Calu3 (cell line): ENCODE measurements around the gene ADGRV1. TPM values are rescaled to one million over a fixed set of nuclear protein-coding genes. Genes with fewer than 3 reads are reported as not detected.

Source experiments
- BruUV-seq: library from RNA; stranded (reverse); fragments of 400-500 nt; replicated peaks from 2 replicates; lab custom pipeline; 2021; lab: Mats Ljungman, UMichigan
- CTCF ChIA-PET: fragments of 300-600 bp; sonication (Branson Sonifier 250); formaldehyde crosslinking; loops from one replicate; lab custom pipeline; 2022; ENCODE audit warnings: antibody characterized with exemption; lab: Charles Lee
- DNase-seq: peaks from one replicate; pipeline ENCODE4 v3.0.0; 2022
- H3K27ac Mint-ChIP-seq: one replicate; pipeline ENCODE4 v1.8.0; 2022; ENCODE audit warnings: mixed read lengths; ENCODE audit not compliant: unreplicated experiment
- H3K27me3 Mint-ChIP-seq: one replicate; pipeline ENCODE4 v1.8.0; 2022; ENCODE audit warnings: mixed read lengths; ENCODE audit not compliant: unreplicated experiment
- H3K36me3 Mint-ChIP-seq: one replicate; pipeline ENCODE4 v1.8.0; 2022; ENCODE audit warnings: mild to moderate bottlenecking, moderate library complexity, mixed read lengths; ENCODE audit not compliant: insufficient read depth, unreplicated experiment
- H3K4me1 Mint-ChIP-seq: one replicate; pipeline ENCODE4 v1.8.0; 2022; ENCODE audit warnings: mild to moderate bottlenecking, low read depth, mixed read lengths; ENCODE audit not compliant: unreplicated experiment
- H3K4me3 Mint-ChIP-seq: one replicate; pipeline ENCODE4 v1.8.0; 2022; ENCODE audit warnings: mild to moderate bottlenecking, low read depth, moderate library complexity, mixed read lengths; ENCODE audit not compliant: unreplicated experiment
- H3K9me3 Mint-ChIP-seq: one replicate; pipeline ENCODE4 v1.8.0; 2022; ENCODE audit warnings: low read depth, mixed read lengths; ENCODE audit not compliant: unreplicated experiment
- CTCF ChIP-seq: fragments of 200-600 bp; IDR thresholded peaks from one replicate; pipeline ENCODE4 v1.8.0; 2022; ENCODE audit warnings: antibody characterized with exemption; ENCODE audit not compliant: unreplicated experiment
- intact Hi-C: fragments of 100-400 bp; cut with micrococcal nuclease; formaldehyde crosslinking; loops from one replicate; pipeline ENCODE4 v1.10.0; 2022; ENCODE audit not compliant: unreplicated experiment
- total RNA-seq: library from RNA; stranded (reverse); gene quantifications from 2 replicates; pipeline ENCODE4 v1.2.3, GENCODE V29; 2022

Gene ADGRV1
- total RNA-seq, 1 experiment from 2014 or later: 1.8 TPM

GRCh38 chr5:91140657-91141056, 582.1 kb downstream of the ADGRV1 start:
- no peak overlapping the region for H3K4me3 Mint-ChIP-seq
- CTCF ChIA-PET: no interaction called here
- no peak for DNase-seq
- no peak for TF ChIP-seq CTCF
- peaks cover 33% of the 10 kb centered on the region for H3K4me1 Mint-ChIP-seq
- H3K27me3 Mint-ChIP-seq: no peaks in the 10 kb centered on the region
- no peaks in the 10 kb centered on the region for H3K36me3 Mint-ChIP-seq
- H3K27ac Mint-ChIP-seq: no peak overlapping the region
- no peaks in the 10 kb centered on the region for H3K9me3 Mint-ChIP-seq
- intact Hi-C loops: no loop called here
- BruUV-seq: no TSS peak

- CTCF ChIA-PET: no interaction called here
- TF ChIP-seq CTCF: no peak
- no TSS peak for BruUV-seq
- no peak overlapping the region for H3K4me3 Mint-ChIP-seq
- intact Hi-C loops: no loop called here
- no peaks in the 10 kb centered on the region for H3K9me3 Mint-ChIP-seq
- H3K4me1 Mint-ChIP-seq: peaks cover 28% of the 10 kb centered on the region
- no peak for DNase-seq
- H3K27ac Mint-ChIP-seq: no peak overlapping the region
- H3K36me3 Mint-ChIP-seq: no peaks in the 10 kb centered on the region
- H3K27me3 Mint-ChIP-seq: no peaks in the 10 kb centered on the region
Measured at GRCh38 chr5:91141642-91142041, 583.0 kb downstream of the ADGRV1 start.

- H3K4me1 Mint-ChIP-seq: peaks cover 20% of the 10 kb centered on the region
- H3K4me3 Mint-ChIP-seq: no peak overlapping the region
- no peaks in the 10 kb centered on the region for H3K9me3 Mint-ChIP-seq
- CTCF ChIA-PET: no interaction called here
- TF ChIP-seq CTCF: no peak
- no peaks in the 10 kb centered on the region for H3K36me3 Mint-ChIP-seq
- no peak for DNase-seq
- no peaks in the 10 kb centered on the region for H3K27me3 Mint-ChIP-seq
- intact Hi-C loops: no loop called here
- BruUV-seq: no TSS peak
- no peak overlapping the region for H3K27ac Mint-ChIP-seq
Measured at GRCh38 chr5:91142386-91142785, 583.8 kb downstream of the ADGRV1 start.

- no peaks in the 10 kb centered on the region for H3K27me3 Mint-ChIP-seq
- CTCF ChIA-PET: interaction anchor here (0.6 kb wide), 1 partner anchor 238 kb away, joined by 4 read pairs; no protein-coding TSS in a partner anchor
- BruUV-seq: no TSS peak
- peaks cover 16% of the 10 kb centered on the region for H3K4me1 Mint-ChIP-seq
- no peak overlapping the region for H3K27ac Mint-ChIP-seq
- TF ChIP-seq CTCF: no peak
- no peaks in the 10 kb centered on the region for H3K36me3 Mint-ChIP-seq
- H3K4me3 Mint-ChIP-seq: no peak overlapping the region
- intact Hi-C loops: no loop called here
- no peak for DNase-seq
- peaks cover 3% of the 10 kb centered on the region for H3K9me3 Mint-ChIP-seq
Measured at GRCh38 chr5:91142819-91143218, 584.2 kb downstream of the ADGRV1 start.
